ENCODE data around the gene RMDN2. TPM values are rescaled to one million over a fixed set of nuclear protein-coding genes. Genes with fewer than 3 reads are reported as not detected.

The RMDN2 gene
- total RNA-seq, 1 experiment from 2014 or later, result 4.3 TPM

- ChIA-PET CTCF (no interaction called here), POLR2A (no interaction called here)
- H3K27me3 Mint-ChIP-seq (ENCODE audit: insufficient read depth, unreplicated experiment), result no peaks in the 10 kb centered on the region
- H3K36me3 Mint-ChIP-seq (ENCODE audit: insufficient read depth, unreplicated experiment), result no peaks in the 10 kb centered on the region
- Histone ChIP-seq H3K27me3 (replicated peaks; ENCODE audit: control insufficient read depth, insufficient read depth, low read length) (no peaks in the 10 kb centered on the region), H3K36me3 (ENCODE audit: control insufficient read depth, insufficient read depth, low read length) (no peaks in the 10 kb centered on the region), H3K4me3 (ENCODE audit: low read depth, low read length) (no peak overlapping the region), H3K4me1 (no peaks in the 10 kb centered on the region), H3K9me3 (no peaks in the 10 kb centered on the region)
- no peaks in the 10 kb centered on the region for H3K9me3 Mint-ChIP-seq (ENCODE audit: unreplicated experiment)
- no peak for TF ChIP-seq CTCF (IDR thresholded peaks at IDR 0.05; ENCODE audit: insufficient read depth in 1 of 2, low read depth in 1 of 2, low read length in 1 of 2, severe bottlenecking in 1 of 2, unreplicated experiment in 1 of 2)
- no peak overlapping the region for H3K4me3 Mint-ChIP-seq (ENCODE audit: unreplicated experiment)
- intact Hi-C loops (cut with micrococcal nuclease; ENCODE audit: unreplicated experiment), result no loop called here
- DNase-seq, result no peak
- no TSS peak for BruUV-seq (replicated peaks)
- H3K4me1 Mint-ChIP-seq (ENCODE audit: low read depth, unreplicated experiment), result no peaks in the 10 kb centered on the region
- no peak overlapping the region for H3K27ac Mint-ChIP-seq (ENCODE audit: unreplicated experiment)
These were observed 113.6 kb downstream of the RMDN2 start for GRCh38 chr2:38038682-38039081.

- Histone ChIP-seq H3K36me3 (ENCODE audit: control insufficient read depth, insufficient read depth, low read length) (no peaks in the 10 kb centered on the region), H3K4me3 (ENCODE audit: low read depth, low read length) (no peak overlapping the region), H3K9me3 (no peaks in the 10 kb centered on the region), H3K27me3 (replicated peaks; ENCODE audit: control insufficient read depth, insufficient read depth, low read length) (no peaks in the 10 kb centered on the region), H3K4me1 (no peaks in the 10 kb centered on the region)
- Mint-ChIP-seq H3K4me3 (ENCODE audit: unreplicated experiment) (no peak overlapping the region), H3K27me3 (ENCODE audit: insufficient read depth, unreplicated experiment) (no peaks in the 10 kb centered on the region), H3K4me1 (ENCODE audit: low read depth, unreplicated experiment) (no peaks in the 10 kb centered on the region), H3K9me3 (ENCODE audit: unreplicated experiment) (no peaks in the 10 kb centered on the region), H3K27ac (ENCODE audit: unreplicated experiment) (no peak overlapping the region), H3K36me3 (ENCODE audit: insufficient read depth, unreplicated experiment) (no peaks in the 10 kb centered on the region)
- DNase-seq, result no peak
- CTCF ChIA-PET, result no interaction called here
- BruUV-seq (replicated peaks), result no TSS peak
- intact Hi-C loops (cut with micrococcal nuclease; ENCODE audit: unreplicated experiment), result no loop called here
- POLR2A ChIA-PET, result no interaction called here
- no peak for TF ChIP-seq CTCF (IDR thresholded peaks at IDR 0.05; ENCODE audit: insufficient read depth in 1 of 2, low read depth in 1 of 2, low read length in 1 of 2, severe bottlenecking in 1 of 2, unreplicated experiment in 1 of 2)
These were observed 114.2 kb downstream of the RMDN2 start for GRCh38 chr2:38039121-38039910.

GRCh38 chr2:38045811-38046210 lies 120.7 kb downstream of the RMDN2 start:
- H3K27ac Mint-ChIP-seq (ENCODE audit: unreplicated experiment), result no peak overlapping the region
- Histone ChIP-seq H3K4me3 (ENCODE audit: low read depth, low read length) (no peak overlapping the region), H3K27me3 (replicated peaks; ENCODE audit: control insufficient read depth, insufficient read depth, low read length) (no peaks in the 10 kb centered on the region), H3K4me1 (no peaks in the 10 kb centered on the region), H3K36me3 (ENCODE audit: control insufficient read depth, insufficient read depth, low read length) (no peaks in the 10 kb centered on the region), H3K9me3 (no peaks in the 10 kb centered on the region)
- BruUV-seq (replicated peaks), result no TSS peak
- no peak for TF ChIP-seq CTCF (IDR thresholded peaks at IDR 0.05; ENCODE audit: insufficient read depth in 1 of 2, low read depth in 1 of 2, low read length in 1 of 2, severe bottlenecking in 1 of 2, unreplicated experiment in 1 of 2)
- ChIA-PET CTCF (no interaction called here), POLR2A (no interaction called here)
- intact Hi-C loops (cut with micrococcal nuclease; ENCODE audit: unreplicated experiment), result no loop called here
- no peaks in the 10 kb centered on the region for H3K27me3 Mint-ChIP-seq (ENCODE audit: insufficient read depth, unreplicated experiment)
- DNase-seq, result no peak
- no peaks in the 10 kb centered on the region for H3K36me3 Mint-ChIP-seq (ENCODE audit: insufficient read depth, unreplicated experiment)
- no peaks in the 10 kb centered on the region for H3K4me1 Mint-ChIP-seq (ENCODE audit: low read depth, unreplicated experiment)
- H3K9me3 Mint-ChIP-seq (ENCODE audit: unreplicated experiment), result no peaks in the 10 kb centered on the region
- no peak overlapping the region for H3K4me3 Mint-ChIP-seq (ENCODE audit: unreplicated experiment)

All from Caco-2 (cell line).